Natural killer cell treated with Interleukin-12 subunit alpha and Interleukin-12 subunit beta and Interleukin-15 and Interleukin-18, amount 100 ng/mL, for 72 hours (primary cell): ENCODE data around the gene KRT82. TPM values are rescaled to one million over a fixed set of nuclear protein-coding genes. Genes with fewer than 3 reads are reported as not detected.

ENCODE experiments used
- ATAC-seq, 2 donors: fragments of 150-1000 bp; cut with Tn5 transposase in 1 of 2; sonication (Bioruptor Pico), chemical (Tn5 transposase) in 1 of 2; 2 replicates each; pipeline ENCODE4 v1.10.0; 2021
- DNase-seq: peaks from one replicate; pipeline ENCODE4 v3.0.0; 2022; ENCODE audit warnings: low spot score
- H3K27ac Mint-ChIP-seq, 2 donors: 1 replicate in 1 of 2; 2 replicates in 1 of 2; pipeline ENCODE4 v1.8.0; 2022; ENCODE audit warnings: mixed read lengths in 2 of 2, mild to moderate bottlenecking in 1 of 2, moderate library complexity in 1 of 2
- H3K27me3 Mint-ChIP-seq, 2 donors: 1 replicate in 1 of 2; 2 replicates in 1 of 2; pipeline ENCODE4 v1.8.0; 2022; ENCODE audit warnings: mixed read lengths in 2 of 2
- H3K36me3 Mint-ChIP-seq: one replicate; pipeline ENCODE4 v1.8.0; 2022; ENCODE audit warnings: mixed read lengths
- H3K4me1 Mint-ChIP-seq, 2 donors: 1 replicate in 1 of 2; 2 replicates in 1 of 2; pipeline ENCODE4 v1.8.0; 2022; ENCODE audit warnings: low read depth in 2 of 2, mixed read lengths in 2 of 2, mild to moderate bottlenecking in 1 of 2
- H3K4me3 Mint-ChIP-seq: one replicate; pipeline ENCODE4 v1.8.0; 2022; ENCODE audit warnings: mixed read lengths
- H3K9me3 Mint-ChIP-seq: 2 replicates; pipeline ENCODE4 v1.8.0; 2022; ENCODE audit warnings: mixed read lengths
- total RNA-seq, 2 donors: library from RNA; stranded (reverse); gene quantifications; one replicate each; pipeline ENCODE4 v1.2.3, GENCODE V29; 2022

KRT82 gene
- total RNA-seq, 2 donors from 2014 or later = not detected

DNA sequence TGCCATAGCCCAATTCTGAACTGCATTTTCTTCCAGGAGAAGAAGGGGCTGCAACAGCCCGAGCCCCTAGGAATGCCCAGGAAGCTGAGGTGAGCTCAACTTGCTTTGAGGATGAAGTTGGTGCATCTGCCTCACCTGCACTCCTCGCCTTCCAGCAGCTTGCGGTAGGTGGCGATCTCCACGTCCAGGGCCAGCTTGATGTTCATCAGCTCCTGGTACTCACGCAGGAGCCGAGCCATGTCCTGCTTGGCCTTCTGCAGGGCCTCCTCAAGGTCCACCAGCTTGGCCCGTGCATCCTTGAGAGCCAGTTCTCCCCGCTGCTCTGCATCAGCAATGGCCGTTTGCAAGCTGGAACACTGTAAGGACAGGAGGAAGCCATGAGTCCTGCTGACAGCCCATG lies 22.0 kb upstream of the KRT82 start:
- Mint-ChIP-seq H3K36me3 (no peaks in the 10 kb centered on the region), H3K27ac (no peak overlapping the region), H3K4me3 (no peak overlapping the region), H3K4me1 (no peaks in the 10 kb centered on the region), H3K27me3 (peaks cover 14% of the 10 kb centered on the region in 2 donors), H3K9me3 (no peaks in the 10 kb centered on the region)
- DNase-seq (no peak), ATAC-seq (no peak)

DNA sequence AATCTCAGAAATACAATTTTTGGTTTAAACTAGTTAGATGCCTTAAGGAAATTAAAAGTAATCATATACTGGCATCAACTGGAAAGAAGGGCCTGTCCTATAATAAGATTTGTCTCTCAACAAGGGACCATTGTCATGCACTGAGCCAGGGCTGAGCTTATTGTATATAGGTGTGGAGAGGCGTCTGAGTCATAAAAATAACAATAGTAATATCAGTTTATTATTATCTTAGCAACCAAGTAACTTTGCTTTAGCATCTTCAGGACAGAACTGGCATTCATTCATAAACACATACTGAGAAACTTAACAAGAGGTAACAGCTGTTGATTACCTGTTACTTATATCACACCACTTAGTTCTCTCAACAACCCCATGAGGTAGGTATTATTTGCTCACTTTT lies 20.9 kb upstream of the KRT82 start:
- DNase-seq (no peak), ATAC-seq (no peak)
- Mint-ChIP-seq H3K4me1 (no peaks in the 10 kb centered on the region), H3K27me3 (peaks cover 16 to 24% of the 10 kb centered on the region in 2 donors), H3K36me3 (no peaks in the 10 kb centered on the region), H3K9me3 (no peaks in the 10 kb centered on the region), H3K27ac (no peak overlapping the region), H3K4me3 (no peak overlapping the region)

DNA sequence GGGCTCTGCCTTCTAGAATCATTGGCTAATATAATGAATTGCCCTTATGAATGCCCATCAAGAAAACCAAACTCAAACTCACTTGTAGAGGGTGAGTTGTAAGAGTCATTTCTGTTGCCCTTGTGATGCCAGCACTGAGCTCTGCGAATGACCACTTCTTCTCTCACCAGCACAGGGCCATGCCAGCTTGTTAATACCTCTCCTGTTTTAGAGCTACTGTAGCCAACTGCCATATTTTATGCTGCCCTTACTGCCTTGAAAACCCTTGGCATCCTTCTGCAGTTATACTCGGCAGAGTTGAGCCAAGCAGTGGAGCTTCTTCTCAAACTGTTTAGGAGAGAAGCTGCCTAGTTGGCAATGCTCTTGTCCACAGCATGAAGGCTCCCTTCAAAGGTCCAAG lies 19.9 kb upstream of the KRT82 start:
- DNase-seq (no peak), ATAC-seq (no peak)
- H3K27me3 Mint-ChIP-seq = peaks cover 16 to 24% of the 10 kb centered on the region in 2 donors
- H3K4me3 Mint-ChIP-seq = no peak overlapping the region
- no peaks in the 10 kb centered on the region for H3K36me3 Mint-ChIP-seq
- H3K4me1 Mint-ChIP-seq = no peaks in the 10 kb centered on the region
- no peaks in the 10 kb centered on the region for H3K9me3 Mint-ChIP-seq
- H3K27ac Mint-ChIP-seq = no peak overlapping the region

DNA sequence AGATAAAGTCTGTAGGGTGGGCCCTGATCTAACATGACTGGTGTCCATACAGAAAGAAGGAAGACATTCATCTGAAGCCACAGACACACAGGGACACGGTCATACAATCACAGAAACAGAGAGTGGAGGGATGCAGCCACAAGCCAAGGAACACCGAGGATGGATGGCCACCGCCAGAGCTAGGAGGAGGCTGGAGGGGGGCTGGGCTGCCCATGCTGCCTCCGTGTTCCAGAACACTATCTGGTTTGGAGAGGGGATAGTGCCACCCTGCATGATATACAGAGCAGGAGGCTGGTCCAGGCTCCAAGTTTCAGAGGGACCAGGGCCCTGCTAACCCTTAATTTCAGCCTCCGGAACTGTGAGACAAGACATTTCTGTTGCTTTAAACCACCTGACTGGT lies 19.3 kb upstream of the KRT82 start:
- Mint-ChIP-seq H3K36me3 (no peaks in the 10 kb centered on the region), H3K27ac (no peak overlapping the region), H3K4me3 (no peak overlapping the region), H3K4me1 (no peaks in the 10 kb centered on the region), H3K9me3 (no peaks in the 10 kb centered on the region), H3K27me3 (peaks cover 16 to 24% of the 10 kb centered on the region in 2 donors)
- ATAC-seq (no peak), DNase-seq (no peak)

DNA sequence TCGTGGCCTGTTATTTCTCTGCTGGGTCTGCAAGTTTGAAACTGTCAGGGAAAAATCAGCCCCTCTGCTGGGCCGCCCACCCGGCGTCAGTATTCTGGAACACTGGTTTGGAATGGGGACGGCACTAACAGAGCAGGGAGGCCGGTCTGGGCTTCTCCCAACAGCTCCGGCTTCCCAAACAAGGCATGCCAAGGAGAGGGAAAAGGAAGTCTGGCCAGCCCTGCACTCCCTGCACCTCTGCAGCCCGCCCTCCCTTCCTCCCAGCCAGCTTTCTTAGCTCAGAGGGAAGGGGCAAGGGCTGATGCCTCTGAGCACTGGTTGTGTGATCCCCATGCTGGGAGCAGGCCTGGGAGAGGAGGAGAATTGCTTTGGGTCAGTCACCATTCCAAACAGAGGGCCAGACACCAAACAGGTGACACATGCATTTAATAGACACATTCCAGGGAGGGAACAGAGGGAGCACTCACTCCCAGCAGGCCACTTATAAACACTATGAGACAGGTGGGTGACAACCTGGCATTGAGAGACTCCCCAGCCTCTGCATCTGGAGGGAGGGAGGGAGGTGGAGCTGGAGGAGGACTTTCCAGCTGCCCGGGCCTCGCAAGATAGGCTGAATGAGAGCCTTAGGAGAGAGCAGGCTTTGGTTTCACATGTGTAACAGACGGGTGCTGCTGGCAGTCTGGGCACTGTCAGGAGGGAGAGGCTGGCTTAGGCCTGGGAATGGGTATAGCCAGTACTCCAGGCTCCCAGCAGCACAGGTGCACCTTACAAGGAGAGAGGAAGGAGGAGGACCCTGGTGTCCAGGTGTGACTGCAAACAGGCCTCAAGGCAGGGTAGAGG lies 17.7 kb upstream of the KRT82 start:
- H3K9me3 Mint-ChIP-seq = no peaks in the 10 kb centered on the region
- DNase-seq = no peak
- peaks cover 10 to 21% of the 10 kb centered on the region in 2 donors for H3K27me3 Mint-ChIP-seq
- H3K36me3 Mint-ChIP-seq = no peaks in the 10 kb centered on the region
- no peak overlapping the region for H3K27ac Mint-ChIP-seq
- H3K4me1 Mint-ChIP-seq = peaks cover 0 to 8% of the 10 kb centered on the region in 2 donors
- no peak overlapping the region for H3K4me3 Mint-ChIP-seq
- ATAC-seq = no peak

DNA sequence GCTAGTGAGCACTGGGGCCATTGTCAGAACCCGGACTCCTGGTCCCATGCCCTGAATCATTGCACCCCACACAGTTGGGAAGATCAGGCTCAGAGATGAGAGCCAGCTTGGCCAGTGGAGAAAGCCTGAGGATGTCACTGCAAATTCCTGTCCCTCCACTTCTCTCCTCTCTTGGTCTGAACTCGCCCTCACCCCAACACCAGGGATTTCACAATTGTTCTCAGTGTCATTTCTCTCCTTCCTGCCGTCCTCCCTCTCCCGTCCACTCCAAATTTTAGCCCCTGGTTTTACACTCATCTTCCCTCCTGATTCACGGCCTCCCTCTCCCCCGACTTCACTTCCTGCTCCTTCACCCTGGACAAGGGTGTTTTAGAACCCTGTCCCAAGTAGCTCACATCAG lies 16.9 kb upstream of the KRT82 start:
- no peaks in the 10 kb centered on the region for H3K9me3 Mint-ChIP-seq
- H3K4me3 Mint-ChIP-seq = no peak overlapping the region
- DNase-seq (no peak), ATAC-seq (no peak)
- peaks cover 6 to 15% of the 10 kb centered on the region in 2 donors for H3K27me3 Mint-ChIP-seq
- H3K36me3 Mint-ChIP-seq = no peaks in the 10 kb centered on the region
- no peak overlapping the region for H3K27ac Mint-ChIP-seq
- H3K4me1 Mint-ChIP-seq = peaks cover 0 to 8% of the 10 kb centered on the region in 2 donors

DNA sequence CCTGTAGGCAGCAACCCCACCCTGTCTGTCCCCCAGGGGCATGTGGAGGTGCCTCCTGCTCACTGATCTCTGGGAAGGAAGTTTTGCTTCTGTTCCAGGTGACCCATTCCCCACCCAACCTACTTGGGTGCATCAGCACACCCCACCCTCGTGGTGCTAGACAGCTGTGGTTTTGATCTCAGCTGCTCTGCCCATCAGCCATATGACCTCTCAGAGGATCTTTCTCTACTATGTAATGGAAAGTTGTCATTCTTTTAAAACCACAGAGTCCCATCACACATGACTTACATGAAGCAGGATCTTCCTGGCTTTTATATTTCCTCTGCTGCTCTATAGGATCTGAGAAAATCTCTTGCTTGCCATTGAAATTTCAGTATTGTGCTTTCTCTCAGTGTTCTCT lies 13.5 kb upstream of the KRT82 start:
- no peak for DNase-seq
- Mint-ChIP-seq H3K4me1 (peaks cover 0 to 8% of the 10 kb centered on the region in 2 donors), H3K27me3 (peaks cover 6 to 15% of the 10 kb centered on the region in 2 donors), H3K27ac (no peak overlapping the region), H3K36me3 (no peaks in the 10 kb centered on the region), H3K4me3 (no peak overlapping the region), H3K9me3 (no peaks in the 10 kb centered on the region)
- ATAC-seq = no peak

DNA sequence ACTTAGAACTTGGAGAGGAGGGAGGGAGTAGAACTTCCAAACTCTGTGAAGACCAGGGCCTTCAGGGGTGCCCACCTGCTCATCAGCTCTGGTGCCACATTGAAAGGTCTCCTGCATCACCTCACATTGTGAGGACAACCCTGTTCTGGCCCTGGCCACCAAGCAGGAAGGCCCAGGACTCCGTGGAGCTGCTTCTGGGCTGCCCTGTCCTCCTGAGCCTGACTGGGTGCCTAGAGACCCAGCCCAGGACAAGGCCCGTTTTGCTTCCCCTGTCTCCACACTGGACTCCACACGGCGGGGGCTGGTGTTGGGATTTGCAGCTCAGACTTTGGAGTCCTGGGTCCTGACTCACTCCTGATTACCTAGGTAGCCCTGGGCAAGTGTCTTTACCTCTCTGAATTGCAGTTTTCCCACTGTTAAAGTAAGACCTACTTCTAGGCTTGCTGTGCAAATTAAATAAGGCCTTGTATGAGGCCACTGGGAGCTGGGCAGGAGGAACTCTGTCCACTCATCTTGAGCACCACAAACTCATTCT lies 12.5 kb upstream of the KRT82 start:
- peaks cover 6 to 15% of the 10 kb centered on the region in 2 donors for H3K27me3 Mint-ChIP-seq
- no peak overlapping the region for H3K27ac Mint-ChIP-seq
- no peaks in the 10 kb centered on the region for H3K36me3 Mint-ChIP-seq
- DNase-seq (no peak), ATAC-seq (peak in 1 of 2 donors; percentile 25)
- no peaks in the 10 kb centered on the region for H3K9me3 Mint-ChIP-seq
- no peak overlapping the region for H3K4me3 Mint-ChIP-seq
- H3K4me1 Mint-ChIP-seq = peaks cover 0 to 8% of the 10 kb centered on the region in 2 donors

DNA sequence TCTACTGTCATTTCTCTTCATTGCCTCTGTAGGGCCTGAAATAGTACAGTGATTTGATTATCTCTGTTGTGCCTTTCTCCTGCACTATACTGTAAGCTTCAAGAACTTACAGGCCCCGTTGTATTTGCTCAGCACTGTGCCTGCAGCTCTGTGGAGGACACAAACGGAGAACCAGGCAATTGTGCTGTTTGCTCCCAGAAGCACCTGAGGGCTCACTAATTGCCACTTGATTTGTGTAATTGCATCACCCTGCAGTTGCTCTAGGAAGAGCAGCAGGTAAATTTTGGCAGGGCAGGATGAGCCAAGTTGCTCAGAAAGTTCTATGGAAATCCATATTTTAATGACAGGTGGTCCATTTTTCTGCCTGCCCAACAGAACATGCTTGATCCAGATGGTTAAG lies 11.6 kb upstream of the KRT82 start:
- H3K27me3 Mint-ChIP-seq = peaks cover 6% of the 10 kb centered on the region in 2 donors
- no peaks in the 10 kb centered on the region for H3K36me3 Mint-ChIP-seq
- H3K9me3 Mint-ChIP-seq = no peaks in the 10 kb centered on the region
- H3K4me3 Mint-ChIP-seq = no peak overlapping the region
- H3K4me1 Mint-ChIP-seq = peaks cover 0 to 8% of the 10 kb centered on the region in 2 donors
- DNase-seq (no peak), ATAC-seq (no peak)
- no peak overlapping the region for H3K27ac Mint-ChIP-seq

DNA sequence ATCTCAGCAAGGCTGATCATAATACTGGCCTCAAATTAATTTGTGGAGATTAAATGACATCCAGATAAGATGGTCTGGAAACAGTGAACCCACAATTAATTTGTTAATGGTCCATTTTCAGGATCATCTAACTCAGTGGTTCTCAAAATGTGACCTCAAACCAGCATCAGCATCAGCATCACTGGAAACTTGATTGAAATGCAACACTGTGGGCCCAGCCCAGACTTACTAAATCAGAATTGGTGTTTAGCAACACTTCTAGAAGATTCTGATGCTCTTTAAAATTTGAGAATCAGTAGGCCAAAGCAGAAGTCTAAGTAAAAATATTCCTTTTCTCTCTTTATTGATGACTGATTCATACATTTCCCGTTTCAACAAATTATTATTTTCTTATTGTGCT lies 10.7 kb upstream of the KRT82 start:
- no peak overlapping the region for H3K27ac Mint-ChIP-seq
- no peaks in the 10 kb centered on the region for H3K36me3 Mint-ChIP-seq
- H3K27me3 Mint-ChIP-seq = peaks cover 0 to 7% of the 10 kb centered on the region in 2 donors
- DNase-seq (no peak), ATAC-seq (no peak)
- H3K9me3 Mint-ChIP-seq = no peaks in the 10 kb centered on the region
- no peak overlapping the region for H3K4me3 Mint-ChIP-seq
- peaks cover 0 to 8% of the 10 kb centered on the region in 2 donors for H3K4me1 Mint-ChIP-seq

DNA sequence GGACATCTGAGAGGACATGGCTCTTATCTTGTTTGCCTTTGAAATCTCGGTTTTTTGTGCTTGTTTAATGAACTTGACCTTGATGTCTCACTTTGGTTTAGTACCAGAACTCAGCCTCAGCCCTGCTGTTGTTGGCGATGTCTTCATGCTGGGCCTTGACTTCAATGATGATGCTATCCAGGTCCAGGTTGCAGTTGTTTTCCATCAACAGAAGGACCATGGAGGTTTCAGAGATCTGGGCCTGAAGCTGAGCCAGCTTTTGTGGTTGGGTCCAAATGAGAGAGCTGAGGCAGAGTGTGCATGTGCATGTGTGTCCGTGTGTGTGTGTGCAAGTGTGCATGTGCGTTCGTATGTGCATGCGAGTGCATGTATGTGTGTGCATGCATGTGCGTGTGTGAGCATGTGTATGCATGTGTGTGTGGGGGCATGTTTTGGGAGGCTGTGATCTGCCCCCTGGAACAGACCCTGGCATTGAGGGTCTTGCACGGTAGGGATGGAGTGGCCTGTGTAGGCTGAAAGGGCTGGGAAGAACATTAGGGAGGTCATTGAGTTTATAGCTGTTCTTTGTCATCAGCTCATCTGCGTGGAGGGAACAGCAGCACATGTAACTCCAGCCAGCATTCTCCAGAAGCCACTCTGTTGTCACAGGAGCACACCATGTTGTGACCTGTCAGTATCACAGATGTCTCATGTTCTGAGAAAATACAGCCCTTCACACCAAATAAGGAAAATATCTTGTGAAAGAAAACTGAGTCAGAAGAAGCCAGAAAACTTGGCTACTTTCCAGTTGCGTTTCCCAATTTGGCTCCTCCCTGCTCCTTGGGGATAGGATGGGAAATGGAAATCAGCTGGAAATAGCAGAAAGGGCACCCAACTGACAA lies 10.0 kb upstream of the KRT82 start:
- no peak for ATAC-seq
- H3K36me3 Mint-ChIP-seq = no peaks in the 10 kb centered on the region
- no peak for DNase-seq
- no peaks in the 10 kb centered on the region for H3K9me3 Mint-ChIP-seq
- no peak overlapping the region for H3K27ac Mint-ChIP-seq
- peaks cover 0 to 9% of the 10 kb centered on the region in 2 donors for H3K4me1 Mint-ChIP-seq
- peaks cover 0 to 7% of the 10 kb centered on the region in 2 donors for H3K27me3 Mint-ChIP-seq
- H3K4me3 Mint-ChIP-seq = no peak overlapping the region

DNA sequence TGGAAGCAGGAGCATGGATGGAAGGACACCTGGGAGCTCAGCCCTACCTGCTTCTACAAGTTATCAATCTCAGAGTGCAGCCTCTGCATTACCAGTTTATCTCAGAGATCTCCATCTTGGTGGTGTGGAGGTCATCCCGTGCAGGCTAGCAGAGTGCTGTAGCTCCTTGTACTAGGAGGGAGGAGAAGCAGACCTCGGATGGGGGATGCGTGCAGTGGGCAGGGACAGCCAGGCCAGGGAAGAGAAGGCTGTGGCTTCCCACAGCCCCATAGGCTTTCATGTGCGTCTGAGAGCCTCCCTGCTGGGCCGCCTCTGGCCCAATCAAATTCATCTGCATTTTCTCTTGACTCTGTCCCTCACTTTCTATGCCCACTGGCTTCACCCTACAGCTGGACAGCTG lies 8.8 kb upstream of the KRT82 start:
- peaks cover 0 to 7% of the 10 kb centered on the region in 2 donors for H3K27me3 Mint-ChIP-seq
- peaks cover 0 to 8% of the 10 kb centered on the region in 2 donors for H3K4me1 Mint-ChIP-seq
- ATAC-seq = no peak
- no peak overlapping the region for H3K27ac Mint-ChIP-seq
- no peaks in the 10 kb centered on the region for H3K9me3 Mint-ChIP-seq
- no peak for DNase-seq
- no peak overlapping the region for H3K4me3 Mint-ChIP-seq
- no peaks in the 10 kb centered on the region for H3K36me3 Mint-ChIP-seq

DNA sequence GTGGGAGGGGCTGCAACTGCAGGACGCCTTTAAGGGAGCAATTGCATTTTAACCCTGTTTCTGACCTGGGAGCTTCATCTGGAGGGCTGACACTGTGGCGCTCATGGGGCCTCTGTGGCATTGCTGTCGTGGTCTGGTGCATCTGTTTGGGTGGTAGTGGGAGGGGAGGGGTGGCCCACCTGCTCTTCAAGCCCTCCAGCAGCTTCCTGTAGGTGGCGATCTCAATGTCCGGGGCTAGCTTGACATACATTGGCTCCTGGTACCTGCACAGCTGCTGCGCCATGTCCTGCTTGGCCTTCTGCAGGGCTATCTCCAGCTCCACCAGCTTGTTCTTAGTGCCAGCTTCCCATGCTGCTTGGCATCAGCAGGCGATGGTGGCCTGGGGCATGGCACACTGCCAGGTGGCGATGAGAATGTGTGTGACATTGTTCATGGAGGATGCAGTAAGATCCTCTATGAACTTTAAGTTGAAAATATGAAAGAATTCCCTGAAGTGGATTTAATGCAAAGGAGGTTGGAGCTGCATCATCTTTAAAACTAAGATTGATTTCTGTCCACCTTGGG lies 7.7 kb upstream of the KRT82 start:
- Mint-ChIP-seq H3K4me1 (peaks cover 0 to 3% of the 10 kb centered on the region in 2 donors), H3K27ac (no peak overlapping the region), H3K4me3 (no peak overlapping the region), H3K9me3 (no peaks in the 10 kb centered on the region), H3K27me3 (peaks cover under 1 to 7% of the 10 kb centered on the region in 2 donors), H3K36me3 (no peaks in the 10 kb centered on the region)
- DNase-seq = no peak
- no peak for ATAC-seq
